Liver (tissue), 9 donors: Measurements from ENCODE around the gene PSMB3. TPM values are rescaled to one million over a fixed set of nuclear protein-coding genes. Genes with fewer than 3 reads are reported as not detected.

Experiments
- DNase-seq: peaks from one replicate; pipeline ENCODE4 v3.0.0-alpha.2; 2017; ENCODE audit warnings: low spot score
- H3K27ac ChIP-seq, 2 donors: one replicate each; pipeline ENCODE4 v1.7.0; 2013; ENCODE audit warnings: inconsistent platforms in 2 of 2, low read length in 2 of 2, control low read depth in 1 of 2, low read depth in 1 of 2, mild to moderate bottlenecking in 1 of 2
- H3K27me3 ChIP-seq, 4 donors: one replicate each; pipeline versions ENCODE4 v1.6.1 to v1.7.0; 2013; ENCODE audit warnings: low read length in 3 of 4, inconsistent platforms in 1 of 4, mild to moderate bottlenecking in 1 of 4, moderate library complexity in 1 of 4; ENCODE audit not compliant: control insufficient read depth in 4 of 4, insufficient read depth in 4 of 4
- H3K36me3 ChIP-seq, 4 donors: one replicate each; pipeline versions ENCODE4 v1.6.1 to v1.7.0; 2013; ENCODE audit warnings: low read length in 3 of 4, mild to moderate bottlenecking in 3 of 4, low read depth in 1 of 4, moderate library complexity in 1 of 4; ENCODE audit not compliant: control insufficient read depth in 4 of 4, insufficient read depth in 3 of 4
- H3K4me1 ChIP-seq, 4 donors: one replicate each; pipeline versions ENCODE4 v1.6.1 to v1.7.0; 2013; ENCODE audit warnings: low read length in 3 of 4, mild to moderate bottlenecking in 3 of 4, moderate library complexity in 1 of 4; ENCODE audit not compliant: control insufficient read depth in 4 of 4, insufficient read depth in 4 of 4
- H3K4me3 ChIP-seq, 3 donors: one replicate each; pipeline versions ENCODE4 v1.6.1 to v1.7.0; 2013; ENCODE audit warnings: low read length in 3 of 3, control low read depth in 1 of 3, low read depth in 1 of 3, mild to moderate bottlenecking in 1 of 3
- H3K9ac ChIP-seq, 2 donors: one replicate each; pipeline ENCODE4 v1.7.0; 2013; ENCODE audit warnings: low read length in 2 of 2, mild to moderate bottlenecking in 2 of 2, moderate library complexity in 2 of 2, control low read depth in 1 of 2, low read depth in 1 of 2
- H3K9me3 ChIP-seq, 4 donors: one replicate each; pipeline versions ENCODE4 v1.6.1 to v1.7.0; 2013; ENCODE audit warnings: low read length in 3 of 4; ENCODE audit not compliant: control insufficient read depth in 4 of 4
- CTCF ChIP-seq: fragments of 150-350 bp; IDR thresholded peaks from 2 replicates; pipeline ENCODE4 v1.5.1; 2017; ENCODE audit warnings: improper control_type of control experiment, low read depth, low read length; ENCODE audit not compliant: missing input control
- EGR1 ChIP-seq, 2 donors: IDR thresholded peaks; 2 replicates each; pipeline ENCODE4 v1.6.1; 2016 to 2018; ENCODE audit warnings: antibody characterized with exemption in 2 of 2, low read depth in 2 of 2
- FOXA1 ChIP-seq: IDR thresholded peaks from 2 replicates; pipeline ENCODE4 v1.6.1; 2016; ENCODE audit warnings: antibody characterized with exemption
- FOXA2 ChIP-seq: IDR thresholded peaks from 2 replicates; pipeline ENCODE4 v1.6.1; 2016; ENCODE audit warnings: antibody characterized with exemption
- GABPA ChIP-seq, 2 donors: IDR thresholded peaks in 1 of 2; conservative IDR thresholded peaks in 1 of 2; 2 replicates each; pipeline ENCODE4 v1.6.1; 2016; ENCODE audit warnings: antibody characterized with exemption in 2 of 2, mild to moderate bottlenecking in 1 of 2, moderate library complexity in 1 of 2
- HNF4A ChIP-seq, 2 donors: conservative IDR thresholded peaks; 2 replicates each; pipeline ENCODE4 v1.6.1; 2016; ENCODE audit warnings: antibody characterized with exemption in 2 of 2, mild to moderate bottlenecking in 2 of 2
- HNF4G ChIP-seq: IDR thresholded peaks from 2 replicates; pipeline ENCODE4 v1.6.1; 2016; ENCODE audit warnings: antibody characterized with exemption
- JUND ChIP-seq, 2 donors: IDR thresholded peaks; 2 replicates each; pipeline ENCODE4 v1.6.1; 2016; ENCODE audit warnings: antibody characterized with exemption in 2 of 2
- NR2F2 ChIP-seq: IDR thresholded peaks from 2 replicates; pipeline ENCODE4 v1.6.1; 2016; ENCODE audit warnings: antibody characterized with exemption
- RAD21 ChIP-seq, 2 donors: IDR thresholded peaks; 2 replicates each; pipeline ENCODE4 v1.6.1; 2016; ENCODE audit warnings: antibody characterized with exemption in 2 of 2, mild to moderate bottlenecking in 2 of 2
- RXRA ChIP-seq, 2 donors: IDR thresholded peaks; 2 replicates each; pipeline ENCODE4 v1.6.1; 2017 to 2018; ENCODE audit warnings: antibody characterized with exemption in 2 of 2, mild to moderate bottlenecking in 1 of 2
- SP1 ChIP-seq: IDR thresholded peaks from 2 replicates; pipeline ENCODE4 v1.6.1; 2018; ENCODE audit warnings: antibody characterized with exemption, mild to moderate bottlenecking
- YY1 ChIP-seq: IDR thresholded peaks from 2 replicates; pipeline ENCODE4 v1.6.1; 2016; ENCODE audit warnings: antibody characterized with exemption, mild to moderate bottlenecking
- ZBTB33 ChIP-seq: IDR thresholded peaks from 2 replicates; pipeline ENCODE4 v1.6.1; 2016; ENCODE audit warnings: antibody characterized with exemption
- WGBS: extraction: QIAGEN DNeasy Blood & Tissue Kit; methylation state at CpG from one replicate; pipeline ENCODE4 v1.1.7; 2013; 5-methylcytosine and 5-hydroxymethylcytosine counted together
- polyA plus RNA-seq, 2 donors: library from polyadenylated mRNA; stranded (reverse) in 1 of 2; unstranded in 1 of 2; fragments of 200-250 nt in 1 of 2; fragments of >200 nt in 1 of 2; fragmentation: Nextera tagmentation in 1 of 2; extraction: Ambion mirVana in 1 of 2; gene quantifications; one replicate each; pipeline versions ENCODE4 v1.2.1 to v1.2.3, GENCODE V29; 2013 to 2015
- total RNA-seq, 2 donors: library from RNA; depleted of rRNA; stranded (reverse); fragments of >200 nt; gene quantifications; one replicate each; pipeline ENCODE4 v1.2.3, GENCODE V29; 2014
- TF ChIP-seq, protein P1 (sequence below): IDR thresholded peaks from 2 replicates; pipeline ENCODE4 v1.6.1; 2016; ENCODE audit warnings: antibody characterized with exemption
- TF ChIP-seq, protein P2 (sequence below): IDR thresholded peaks from 2 replicates; pipeline ENCODE4 v1.6.1; 2016; ENCODE audit warnings: antibody characterized with exemption, mild to moderate bottlenecking
- donor health status: healthy.
- donor health status: healthy.
- donor health status: healthy.
- donor health status: healthy.
- donor health status: healthy.

The PSMB3 gene
- total and polyA plus RNA-seq, 4 donors = 121 to 279 (median 169) TPM

GRCh38 chr17:38711792-38712571 lies 40.6 kb upstream of the PSMB3 start:
- H3K9me3 ChIP-seq = no peaks in the 10 kb centered on the region
- TF ChIP-seq CTCF = no peak
- TF ChIP-seq, protein P1, sequence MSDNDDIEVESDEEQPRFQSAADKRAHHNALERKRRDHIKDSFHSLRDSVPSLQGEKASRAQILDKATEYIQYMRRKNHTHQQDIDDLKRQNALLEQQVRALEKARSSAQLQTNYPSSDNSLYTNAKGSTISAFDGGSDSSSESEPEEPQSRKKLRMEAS = no peak
- no peak for TF ChIP-seq NR2F2
- no peak for TF ChIP-seq YY1
- no peak for TF ChIP-seq EGR1 (IDR thresholded peaks at IDR 0.05; ENCODE audit: low read depth in 2 of 2)
- no peak for TF ChIP-seq HNF4G
- TF ChIP-seq FOXA1 = no peak
- no peak for TF ChIP-seq RXRA (IDR thresholded peaks at IDR 0.05)
- TF ChIP-seq JUND (IDR thresholded peaks at IDR 0.05) = no peak
- TF ChIP-seq HNF4A (conservative IDR thresholded peaks at IDR 0.05) = no peak
- TF ChIP-seq SP1 = no peak
- TF ChIP-seq, protein P2, sequence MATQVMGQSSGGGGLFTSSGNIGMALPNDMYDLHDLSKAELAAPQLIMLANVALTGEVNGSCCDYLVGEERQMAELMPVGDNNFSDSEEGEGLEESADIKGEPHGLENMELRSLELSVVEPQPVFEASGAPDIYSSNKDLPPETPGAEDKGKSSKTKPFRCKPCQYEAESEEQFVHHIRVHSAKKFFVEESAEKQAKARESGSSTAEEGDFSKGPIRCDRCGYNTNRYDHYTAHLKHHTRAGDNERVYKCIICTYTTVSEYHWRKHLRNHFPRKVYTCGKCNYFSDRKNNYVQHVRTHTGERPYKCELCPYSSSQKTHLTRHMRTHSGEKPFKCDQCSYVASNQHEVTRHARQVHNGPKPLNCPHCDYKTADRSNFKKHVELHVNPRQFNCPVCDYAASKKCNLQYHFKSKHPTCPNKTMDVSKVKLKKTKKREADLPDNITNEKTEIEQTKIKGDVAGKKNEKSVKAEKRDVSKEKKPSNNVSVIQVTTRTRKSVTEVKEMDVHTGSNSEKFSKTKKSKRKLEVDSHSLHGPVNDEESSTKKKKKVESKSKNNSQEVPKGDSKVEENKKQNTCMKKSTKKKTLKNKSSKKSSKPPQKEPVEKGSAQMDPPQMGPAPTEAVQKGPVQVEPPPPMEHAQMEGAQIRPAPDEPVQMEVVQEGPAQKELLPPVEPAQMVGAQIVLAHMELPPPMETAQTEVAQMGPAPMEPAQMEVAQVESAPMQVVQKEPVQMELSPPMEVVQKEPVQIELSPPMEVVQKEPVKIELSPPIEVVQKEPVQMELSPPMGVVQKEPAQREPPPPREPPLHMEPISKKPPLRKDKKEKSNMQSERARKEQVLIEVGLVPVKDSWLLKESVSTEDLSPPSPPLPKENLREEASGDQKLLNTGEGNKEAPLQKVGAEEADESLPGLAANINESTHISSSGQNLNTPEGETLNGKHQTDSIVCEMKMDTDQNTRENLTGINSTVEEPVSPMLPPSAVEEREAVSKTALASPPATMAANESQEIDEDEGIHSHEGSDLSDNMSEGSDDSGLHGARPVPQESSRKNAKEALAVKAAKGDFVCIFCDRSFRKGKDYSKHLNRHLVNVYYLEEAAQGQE = no peak
- TF ChIP-seq FOXA2 = no peak
- no peak for TF ChIP-seq GABPA (IDR thresholded peaks at IDR 0.05 in 1 of 2, conservative IDR thresholded peaks at IDR 0.05 in 1 of 2)
- H3K4me3 ChIP-seq = no peak overlapping the region
- H3K4me1 ChIP-seq = peaks cover 0 to 5% (median 0%) of the 10 kb centered on the region in 4 donors
- DNase-seq = no peak
- H3K27me3 ChIP-seq = no peaks in the 10 kb centered on the region
- H3K36me3 ChIP-seq = peaks cover 6 to 45% (median 13%) of the 10 kb centered on the region in 4 donors
- no peak overlapping the region for H3K9ac ChIP-seq
- H3K27ac ChIP-seq = no peak overlapping the region
- WGBS = 85% methylated on average over 26 of the region's 26 CpGs

DNA sequence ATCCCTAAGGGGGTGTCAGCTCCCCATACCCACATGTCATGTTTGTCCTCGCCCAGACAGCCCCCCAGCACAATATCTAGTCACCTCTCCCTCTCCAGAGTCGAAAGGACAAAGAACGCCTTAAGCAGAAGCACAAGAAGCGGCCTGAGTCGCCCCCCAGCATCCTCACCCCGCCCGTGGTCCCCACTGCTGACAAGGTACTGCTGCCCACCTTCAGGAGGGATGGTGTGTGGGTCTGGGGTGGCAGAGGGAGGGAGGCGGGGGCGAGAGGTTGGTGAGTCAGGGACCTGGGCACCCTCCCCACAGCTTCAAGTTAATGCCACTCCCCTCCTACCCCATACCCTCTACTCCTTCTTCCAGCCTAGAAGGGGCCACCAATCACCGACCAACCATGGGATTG lies 39.9 kb upstream of the PSMB3 start:
- 97% methylated on average over 10 of the region's 10 CpGs for WGBS
- H3K4me1 ChIP-seq = peaks cover 0 to 4% (median 0%) of the 10 kb centered on the region in 4 donors
- H3K9me3 ChIP-seq = no peaks in the 10 kb centered on the region
- no peak overlapping the region for H3K27ac ChIP-seq
- H3K9ac ChIP-seq = no peak overlapping the region
- H3K27me3 ChIP-seq = no peaks in the 10 kb centered on the region
- DNase-seq = no peak
- peaks cover 6 to 47% (median 15%) of the 10 kb centered on the region in 4 donors for H3K36me3 ChIP-seq
- H3K4me3 ChIP-seq = no peak overlapping the region
- TF ChIP-seq HNF4A (conservative IDR thresholded peaks at IDR 0.05) (no peak), HNF4G (no peak), RXRA (IDR thresholded peaks at IDR 0.05) (no peak), NR2F2 (no peak), ZBTB33 (no peak), SP1 (no peak), CTCF (no peak), RAD21 (IDR thresholded peaks at IDR 0.05) (no peak), EGR1 (IDR thresholded peaks at IDR 0.05; ENCODE audit: low read depth in 2 of 2) (no peak), JUND (IDR thresholded peaks at IDR 0.05) (no peak)
- TF ChIP-seq, protein P2 = no peak
- TF ChIP-seq, protein P1 = no peak
